ENCODE results near the gene SIL1.
A peak's percentile ranks its signal among the peaks of the same experiment; 100 is the strongest.
"Not testable (repeated sequence)": the region's sequence is repeated elsewhere in the genome, so short reads cannot be mapped to it uniquely, and the experiment has no call there.

SIL1 gene

DNA sequence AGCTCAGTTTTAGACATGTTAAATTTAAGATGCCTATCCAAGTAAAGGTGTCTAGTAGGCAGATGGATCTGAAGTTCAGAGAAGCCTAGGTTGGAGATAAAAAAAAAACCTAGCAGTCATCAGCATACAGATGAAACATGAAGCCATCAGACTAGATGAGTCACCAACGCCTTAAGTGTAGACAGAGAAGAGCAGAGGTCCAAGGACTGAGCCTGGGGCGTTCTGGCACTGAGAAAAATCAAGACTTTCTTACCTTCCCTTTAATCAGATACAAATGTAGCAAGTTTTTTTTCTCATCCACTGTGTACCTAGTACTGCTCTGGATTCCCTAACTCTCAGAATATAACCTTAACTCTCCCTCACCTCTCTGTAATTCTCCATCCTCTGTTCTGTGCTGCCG is 97.3 kb downstream of the SIL1 start:
- no peak for DNase-seq

DNA sequence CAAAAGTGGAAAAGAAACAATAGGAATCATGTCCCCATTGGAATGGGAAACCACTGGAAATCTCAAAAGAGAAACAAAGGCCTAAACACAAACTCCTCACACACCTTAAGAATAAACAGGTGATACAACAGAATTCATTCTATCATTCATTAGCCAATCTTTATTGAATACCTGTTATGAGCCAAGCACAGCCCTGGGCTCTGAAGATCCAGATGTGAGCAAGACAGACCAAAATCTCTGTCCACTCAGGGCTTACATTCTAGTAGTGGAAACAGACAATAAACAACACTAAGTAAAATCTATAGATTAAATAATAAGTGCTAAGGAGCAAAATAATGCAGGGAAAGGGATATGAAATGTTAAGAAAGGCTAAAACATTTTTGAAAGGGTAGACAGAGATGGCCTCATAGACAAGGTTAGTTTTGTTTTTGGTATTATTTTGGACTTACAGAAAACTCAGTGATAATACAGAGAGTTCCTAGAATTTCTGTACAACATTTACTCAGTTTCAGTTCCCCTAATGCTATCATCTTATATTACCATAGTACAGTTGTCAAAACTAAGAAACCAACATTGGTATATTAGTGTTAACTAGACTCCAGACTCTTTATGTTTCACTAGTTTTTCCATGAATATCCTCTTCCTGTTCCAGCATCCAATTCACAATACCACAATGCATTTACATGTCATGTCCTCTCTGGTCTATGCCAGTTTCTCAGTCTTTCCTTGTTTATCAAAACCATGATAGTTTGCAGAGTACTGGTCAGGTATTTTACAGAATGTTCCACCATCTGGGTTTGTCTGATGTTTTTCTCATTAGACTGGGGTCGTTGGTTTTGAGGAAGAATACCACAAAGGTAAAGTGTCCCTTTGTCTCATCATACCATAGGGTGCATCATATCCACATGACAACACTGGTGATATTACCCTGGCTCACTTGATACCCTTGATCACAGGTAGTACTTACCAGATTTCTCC is 103.7 kb downstream of the SIL1 start:
- DNase-seq: no peak

DNA sequence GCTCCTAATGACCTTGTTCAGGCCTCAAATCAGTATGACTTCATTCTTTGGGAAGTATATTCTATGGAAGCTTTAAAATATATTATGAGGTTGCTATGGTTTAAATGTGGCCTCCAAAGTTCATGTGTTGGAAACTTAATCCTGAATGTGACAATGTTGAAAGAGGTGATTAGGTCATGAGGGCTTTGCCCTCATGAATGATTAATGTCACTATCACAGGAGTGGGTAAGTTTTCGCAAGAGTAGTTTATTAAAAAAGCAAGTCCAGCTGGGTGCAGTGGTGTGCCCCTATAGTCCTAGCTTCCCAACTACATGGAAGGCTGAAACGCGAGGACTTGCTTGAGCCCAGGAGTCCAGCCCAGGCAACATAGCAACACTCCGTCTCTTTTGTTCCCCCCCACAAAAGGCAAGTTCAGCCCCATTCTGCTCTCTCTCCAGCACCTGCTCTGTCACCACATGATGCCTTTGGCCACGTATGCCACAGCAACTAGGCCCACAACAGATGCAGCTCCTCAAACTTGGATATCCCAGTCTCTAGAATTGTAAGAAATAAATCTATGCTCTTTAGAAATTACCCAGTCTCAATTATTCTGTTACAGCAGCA is 105.3 kb downstream of the SIL1 start:
- DNase-seq: no peak

DNA sequence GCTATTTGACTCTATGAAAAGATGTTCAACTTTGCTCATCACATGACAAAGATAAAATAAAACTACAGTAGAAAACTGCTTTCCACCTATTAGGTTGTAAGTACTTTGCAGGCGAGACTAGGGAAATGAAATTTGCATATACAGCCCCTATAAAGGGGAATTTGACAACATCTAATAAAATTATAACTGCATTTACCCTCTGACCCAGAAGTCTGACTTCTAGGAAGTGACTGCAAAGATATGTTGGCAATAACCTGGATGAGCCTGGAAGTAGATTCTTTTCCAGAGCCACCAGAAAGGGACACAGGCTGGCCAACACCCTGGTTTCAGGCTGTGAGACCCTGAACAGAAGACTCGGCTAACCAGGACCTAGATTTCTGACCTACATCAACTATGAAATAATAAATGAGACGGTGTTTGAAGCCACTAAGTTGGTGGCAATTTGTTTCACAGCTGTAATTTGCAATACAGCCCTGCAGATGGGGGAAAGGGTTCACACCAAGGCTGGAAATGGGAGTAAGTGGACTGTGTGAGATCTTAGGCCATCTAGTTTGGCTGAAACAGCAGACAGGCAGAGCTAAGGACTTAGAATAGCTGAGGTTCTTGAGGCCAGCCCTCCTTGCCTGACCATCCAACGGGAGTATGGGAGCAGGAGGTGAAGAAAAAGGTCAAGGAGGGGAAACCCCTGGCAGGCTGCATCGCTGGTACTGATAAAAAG is 106.6 kb downstream of the SIL1 start:
- DNase-seq: peak; percentile 17

DNA sequence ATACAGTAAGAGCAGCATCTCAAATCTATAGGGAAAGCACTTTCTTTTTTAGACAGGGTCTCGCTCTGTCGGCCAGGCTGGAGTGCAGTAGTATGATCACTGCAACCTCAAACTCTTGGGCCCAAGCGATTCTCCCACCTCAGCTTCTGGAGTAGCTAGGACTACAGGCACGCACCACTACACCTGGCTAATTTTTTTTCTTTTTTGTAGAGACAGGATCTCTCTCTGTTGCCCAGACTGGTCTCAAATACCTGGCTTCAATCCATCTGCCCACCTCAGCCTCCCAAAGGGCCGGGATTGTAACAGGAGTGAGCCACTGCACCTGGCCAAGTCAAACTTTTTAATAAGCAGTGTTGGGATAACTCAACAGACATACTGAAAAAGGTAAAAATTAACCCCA is 107.6 kb downstream of the SIL1 start:
- no peak for DNase-seq

DNA sequence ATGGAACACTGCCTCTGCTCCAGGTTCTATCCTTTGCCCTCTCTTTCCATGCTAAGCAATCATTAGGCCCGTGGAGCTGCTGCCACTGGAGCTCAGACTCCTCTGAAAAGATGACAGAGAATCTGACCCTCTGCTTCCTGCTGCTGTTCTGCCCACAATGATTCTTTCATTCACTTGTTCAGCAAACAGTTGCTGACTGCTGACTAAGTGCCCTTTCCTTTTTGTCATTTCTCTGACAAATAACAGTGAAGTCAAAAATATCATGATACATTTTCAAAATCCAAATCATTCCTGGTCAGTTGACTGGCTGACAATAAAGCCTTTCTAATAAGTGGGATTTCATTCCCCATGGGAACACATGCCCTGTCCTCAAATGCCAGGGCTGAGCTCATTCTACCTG is 110.1 kb downstream of the SIL1 start:
- no peak for DNase-seq

DNA sequence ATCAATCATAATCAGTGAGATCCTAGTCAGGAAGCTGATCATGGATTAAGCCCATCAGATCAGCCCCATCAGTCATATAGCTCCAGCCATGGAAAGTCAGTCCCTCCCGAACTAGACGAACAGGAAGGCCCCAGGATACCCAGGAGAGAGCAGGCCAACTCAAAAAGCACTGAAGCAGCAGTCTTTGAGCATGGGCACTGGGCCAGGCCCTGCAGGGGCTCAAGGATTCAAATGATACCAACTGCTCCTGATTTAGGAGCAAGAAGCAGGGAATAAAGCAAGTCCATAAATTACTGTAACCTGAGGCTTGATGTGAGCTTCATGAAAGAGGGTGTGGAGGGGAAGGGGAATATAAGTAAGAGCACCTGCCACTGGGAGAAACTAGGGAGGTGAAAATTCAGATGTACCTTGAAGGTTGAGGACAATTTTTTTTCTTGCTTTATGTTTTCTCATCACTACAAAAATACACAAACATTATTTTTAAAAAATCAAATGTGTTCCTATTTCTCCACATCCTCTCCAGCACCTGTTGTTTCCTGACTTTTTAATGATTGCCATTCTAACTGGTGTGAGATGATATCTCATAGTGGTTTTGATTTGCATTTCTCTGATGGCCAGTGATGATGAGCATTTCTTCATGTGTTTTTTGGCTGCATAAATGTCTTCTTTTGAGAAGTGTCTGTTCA is 115.2 kb downstream of the SIL1 start:
- no peak for DNase-seq

DNA sequence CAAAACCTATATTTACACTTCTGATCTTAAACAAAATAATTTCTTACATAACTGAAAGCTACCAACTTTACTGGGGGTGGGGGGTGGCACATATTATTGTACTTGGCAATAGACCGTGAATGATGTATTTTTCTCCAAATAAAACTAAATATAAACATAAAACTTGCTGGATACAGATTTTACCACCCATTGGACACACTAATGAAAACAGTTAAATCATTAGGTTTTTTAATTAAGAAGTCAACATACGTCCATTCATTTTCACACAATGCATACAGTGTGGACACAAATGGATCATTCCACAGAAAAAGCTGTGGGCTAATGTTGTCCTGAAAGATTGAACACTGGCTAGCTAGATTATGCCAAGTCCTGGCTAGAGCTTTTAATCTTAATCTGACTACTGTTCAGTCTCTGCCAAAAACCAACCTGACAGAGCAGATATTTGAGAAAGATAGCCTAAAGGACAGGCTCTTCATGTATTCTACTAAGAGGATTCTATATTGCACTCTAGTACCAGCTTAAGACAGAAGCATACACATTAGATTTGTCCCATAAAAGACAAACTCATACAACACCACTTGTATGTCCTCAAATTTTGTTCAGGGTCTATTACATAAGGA is 118.1 kb downstream of the SIL1 start:
- no peak for DNase-seq

DNA sequence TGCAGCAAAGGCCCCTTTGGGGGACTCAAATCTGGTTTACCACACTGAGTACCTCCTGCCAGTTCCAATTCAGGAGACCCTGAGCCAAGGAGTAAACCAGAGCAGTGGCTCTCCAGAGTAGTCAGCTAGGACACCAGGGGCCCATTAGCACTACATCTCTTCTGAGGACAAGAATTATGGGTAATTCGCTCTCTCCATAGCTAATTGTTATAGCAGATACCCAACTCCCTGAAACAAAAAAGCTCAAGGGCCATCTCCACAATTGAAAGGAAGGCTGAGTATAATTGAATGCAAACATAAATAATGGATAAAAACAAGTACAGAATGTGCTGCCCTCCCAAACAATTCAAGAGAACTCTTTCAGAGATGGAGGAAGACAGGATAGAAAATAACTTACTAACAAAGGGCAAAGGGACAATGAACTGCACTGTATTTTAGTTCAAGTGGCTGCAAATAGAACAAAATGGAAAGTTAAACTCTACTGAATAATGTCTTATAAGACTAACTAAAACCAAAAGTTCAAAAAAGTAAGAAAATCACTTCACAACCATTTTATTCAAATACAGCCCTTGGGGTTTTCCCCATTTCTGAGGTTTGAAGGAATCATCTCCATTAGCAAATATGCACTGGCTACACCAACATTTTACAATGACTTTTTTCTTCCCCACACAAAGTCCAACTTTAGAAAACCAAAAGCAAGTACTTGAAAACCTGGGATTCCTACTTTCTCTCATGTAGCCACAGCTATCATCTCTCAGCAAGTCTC is 118.8 kb downstream of the SIL1 start:
- no peak for DNase-seq

DNA sequence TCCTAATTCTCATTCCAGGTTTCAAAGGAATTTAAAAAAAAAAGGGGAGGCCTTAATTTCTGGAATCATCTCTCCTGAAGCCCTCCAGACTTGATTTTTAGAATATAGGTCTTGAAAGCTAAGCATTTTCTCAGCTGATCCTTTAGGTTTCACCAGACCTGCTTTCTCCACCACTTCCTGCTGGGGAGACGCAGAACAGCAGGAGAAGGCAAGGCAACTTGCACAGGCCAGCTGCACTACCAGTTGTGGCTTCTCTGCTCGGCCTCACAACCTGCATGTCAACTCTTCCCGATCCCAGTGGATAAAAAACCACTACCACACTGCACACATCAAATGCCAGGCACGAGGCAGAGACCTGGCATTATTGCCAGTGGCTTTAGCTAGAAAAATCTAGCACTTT is 119.8 kb downstream of the SIL1 start:
- no peak for DNase-seq

DNA sequence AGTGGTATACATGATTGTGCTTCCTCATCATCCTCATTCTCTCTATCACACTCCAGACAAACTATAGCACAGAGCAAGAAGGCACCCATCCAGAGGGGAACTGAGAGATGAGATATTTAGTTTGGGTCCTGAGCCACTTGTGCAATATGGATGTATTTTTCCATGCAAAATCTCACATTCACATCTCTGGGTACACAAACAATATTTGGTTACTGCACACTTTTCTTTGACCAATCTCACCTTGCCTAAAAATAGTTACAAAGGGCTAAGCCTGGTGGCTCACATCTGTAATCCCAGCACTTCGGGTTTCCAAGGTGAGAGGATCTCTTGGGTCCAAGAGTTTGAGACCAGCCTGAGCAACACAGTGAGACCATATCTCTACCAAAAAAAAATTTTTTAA is 120.3 kb downstream of the SIL1 start:
- DNase-seq: no peak

DNA sequence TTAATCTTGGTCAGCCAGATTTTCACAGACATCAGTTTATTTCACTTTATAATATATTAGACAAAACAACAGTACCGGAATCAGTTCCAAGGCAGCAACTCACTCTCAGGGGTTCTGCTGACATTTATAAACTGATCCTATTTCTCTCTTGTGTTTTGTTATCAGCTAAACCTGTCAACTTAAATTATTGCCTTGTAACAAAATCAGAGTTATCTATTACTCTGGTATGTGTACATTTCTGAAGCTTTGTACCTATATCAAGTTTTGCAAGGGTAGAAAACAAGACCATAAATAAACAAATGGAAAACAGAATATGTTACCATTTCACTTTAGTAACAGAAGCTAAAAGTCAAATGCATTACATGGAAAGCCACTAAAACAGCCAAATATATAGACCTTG is 122.1 kb downstream of the SIL1 start:
- no peak for DNase-seq

DNA sequence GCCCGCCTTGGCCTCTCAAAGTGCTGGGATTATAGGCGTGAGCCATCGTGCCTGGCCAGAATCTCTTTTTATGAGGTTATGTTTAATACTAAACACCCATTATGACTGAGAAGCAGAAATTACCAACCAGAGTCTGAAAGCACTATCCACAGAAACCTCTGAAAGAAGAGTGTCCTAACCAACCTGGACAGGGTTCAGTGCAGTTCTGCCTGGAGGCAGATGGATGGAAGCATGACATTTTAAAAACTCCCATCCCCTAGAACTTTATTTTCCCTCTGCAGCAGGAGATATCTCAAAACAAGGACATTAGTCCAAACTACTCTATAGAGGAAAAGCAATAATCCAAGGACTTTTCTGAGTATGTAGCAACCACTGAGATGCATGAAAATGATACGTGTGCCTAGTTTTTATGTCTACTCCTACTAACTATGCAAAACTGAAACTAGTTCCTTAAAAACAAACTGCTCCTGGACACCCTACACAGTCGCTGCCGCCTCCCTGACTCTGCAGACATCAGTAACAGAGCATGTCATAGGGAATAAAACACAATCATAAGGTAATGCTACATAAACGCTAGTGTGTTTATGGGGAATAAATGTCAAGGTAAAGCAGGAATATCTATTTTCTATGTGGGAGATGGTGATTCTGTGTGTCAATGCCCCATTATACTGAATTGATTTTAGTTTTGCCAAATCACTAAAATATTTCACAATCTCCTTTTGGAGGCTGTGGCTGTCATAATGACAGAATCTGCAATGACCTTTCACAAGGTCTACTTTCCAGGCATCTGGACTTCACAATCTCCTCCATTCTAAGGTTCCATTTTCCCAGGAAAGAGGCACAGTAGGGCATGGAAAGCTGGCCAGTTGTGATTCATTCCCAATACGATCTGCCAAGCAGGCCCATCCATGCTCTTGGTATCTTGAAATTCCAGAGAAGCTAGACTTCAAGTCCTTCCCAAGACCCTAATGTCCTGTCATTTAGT is 122.8 kb downstream of the SIL1 start:
- DNase-seq: no peak

DNA sequence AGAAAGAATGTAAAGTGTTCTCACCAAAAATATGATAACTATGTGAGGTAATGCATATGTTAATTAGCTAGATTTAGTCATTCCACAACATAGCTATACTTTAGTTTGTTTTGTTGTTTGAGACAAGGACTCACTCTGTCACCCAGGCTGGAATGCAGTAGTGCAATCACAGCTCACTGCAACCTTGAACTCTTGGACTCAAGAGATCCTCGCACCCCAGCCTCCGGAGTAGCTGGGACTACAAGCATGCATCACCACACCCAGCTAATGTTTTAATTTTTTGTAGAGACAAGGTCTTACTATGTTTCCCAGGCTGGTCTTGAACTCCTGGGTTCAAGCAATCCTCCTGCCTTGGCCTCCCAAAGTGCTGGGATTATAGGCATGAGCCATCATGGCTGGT is 124.2 kb downstream of the SIL1 start:
- DNase-seq: not testable (repeated sequence)

DNA sequence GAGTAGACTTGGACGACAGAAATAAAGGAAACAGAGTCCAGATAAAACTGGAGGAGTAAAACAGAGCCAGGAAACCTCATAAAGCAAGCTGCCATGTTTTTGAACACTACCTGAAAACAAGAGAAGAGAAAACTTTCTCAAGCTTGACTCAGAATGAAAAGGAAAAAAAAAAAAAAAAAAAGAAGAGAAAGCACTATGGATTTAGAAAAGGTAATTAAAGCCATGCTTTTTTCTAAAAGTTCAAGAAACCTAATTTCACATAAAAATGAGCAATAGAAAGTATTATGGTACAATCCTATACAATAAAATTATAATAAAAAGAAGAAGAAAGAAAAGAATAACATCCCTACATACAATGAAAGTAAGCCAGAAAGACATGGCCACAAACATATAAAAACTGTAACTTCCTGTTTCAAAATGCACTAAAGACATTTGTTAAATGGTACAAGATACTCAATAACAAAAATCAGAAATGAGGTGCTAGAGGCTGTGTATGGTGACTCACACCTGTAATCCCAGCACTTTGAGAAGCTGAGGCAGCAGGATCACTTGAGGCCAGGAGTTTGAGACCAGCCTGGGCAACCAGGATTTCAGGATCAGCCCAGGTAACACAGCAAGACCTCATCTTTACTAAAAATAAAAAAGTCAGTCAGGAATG is 129.5 kb downstream of the SIL1 start:
- DNase-seq: no peak

DNA sequence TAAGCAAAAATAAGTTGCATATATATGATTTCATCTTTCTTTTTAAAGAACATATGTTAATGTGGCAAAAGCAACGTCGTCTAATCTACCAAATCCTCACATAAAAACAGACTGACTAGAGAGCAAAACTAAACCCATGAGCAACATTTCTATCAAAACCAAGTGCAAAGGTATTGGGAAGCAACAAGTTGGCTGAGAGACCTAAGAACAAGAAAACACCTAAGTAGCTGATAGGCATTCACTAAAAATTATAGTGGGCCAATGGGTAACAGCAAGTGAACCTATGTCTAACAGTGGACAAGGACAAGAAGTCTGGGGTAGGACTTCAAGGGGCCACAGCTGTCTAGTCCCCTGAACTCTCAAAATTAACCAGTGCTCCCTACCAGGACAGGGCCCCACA is 130.1 kb downstream of the SIL1 start:
- no peak for DNase-seq

DNA sequence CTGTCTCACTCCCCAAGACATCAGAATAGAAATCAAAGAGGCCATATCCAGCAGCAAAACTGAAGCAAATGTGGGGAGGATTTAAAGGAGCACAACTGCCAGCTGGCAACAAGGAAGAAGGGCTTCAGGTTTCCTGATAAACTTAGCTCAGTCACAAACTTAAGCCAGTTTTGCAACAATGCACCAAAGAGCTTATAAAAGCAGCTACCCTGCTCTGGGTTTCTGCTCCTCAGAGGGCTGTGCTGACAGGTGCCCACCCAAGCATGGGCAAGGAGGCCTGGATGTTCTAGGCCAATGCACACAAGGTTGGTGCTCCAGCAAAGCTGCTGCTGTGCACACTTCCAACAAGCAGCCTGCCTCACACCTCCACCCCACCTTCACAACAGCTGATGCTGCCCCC is 132.9 kb downstream of the SIL1 start:
- no peak for DNase-seq

DNA sequence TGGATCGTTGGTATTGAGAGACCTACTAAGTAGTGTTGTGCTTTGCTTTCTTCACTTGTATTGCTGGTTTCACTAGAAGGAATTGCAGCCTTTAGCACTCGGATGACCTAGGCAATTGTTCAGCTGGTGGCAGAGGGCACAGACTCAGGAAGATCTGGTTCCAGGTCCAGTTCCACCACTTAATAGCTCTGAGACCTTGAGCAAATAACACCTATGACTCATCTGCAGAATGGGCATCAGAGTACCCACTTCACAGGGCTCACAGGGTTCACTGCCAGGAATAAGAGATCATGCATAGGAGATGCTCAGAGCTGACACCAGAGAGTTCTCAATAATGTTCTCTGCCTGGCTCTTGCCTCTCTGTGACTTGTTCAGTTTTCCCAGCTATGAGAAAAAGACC is 133.6 kb downstream of the SIL1 start:
- DNase-seq: no peak

DNA sequence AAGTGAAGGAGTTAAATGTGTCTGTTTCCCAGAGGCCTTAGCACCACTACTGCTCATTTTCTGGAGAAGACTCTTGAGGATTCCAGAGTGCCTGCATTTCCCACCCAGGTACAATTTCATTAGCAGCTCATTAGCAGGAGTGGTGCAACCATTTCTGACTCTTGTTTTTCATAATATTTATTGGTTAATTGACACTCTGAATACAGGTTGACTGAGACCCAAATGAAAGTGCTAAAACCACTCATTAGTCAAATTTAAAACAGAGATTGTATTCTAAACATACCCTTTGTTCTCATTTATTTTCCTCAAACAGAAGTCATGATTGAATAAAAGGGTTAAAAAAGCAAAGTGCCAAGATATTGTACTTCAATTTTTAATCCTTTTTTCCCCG is 134.5 kb downstream of the SIL1 start:
- no peak for DNase-seq

Measured in NCI-H1092 (cell line).